Uterus (tissue), 4 donors: ENCODE data around the gene C2. TPM values are rescaled to one million over a fixed set of nuclear protein-coding genes. Genes with fewer than 3 reads are reported as not detected.
"Not testable (repeated sequence)": the region's sequence is repeated elsewhere in the genome, so short reads cannot be mapped to it uniquely, and the experiment has no call there.

Experiments
- DNase-seq, 2 donors: peaks; one replicate each; pipeline ENCODE4 v3.0.0-alpha.2; 2019 to 2020
- H3K27ac ChIP-seq, 2 donors: fragments of 200-600 bp; sonication (generic); 1 replicate in 1 of 2; 2 replicates in 1 of 2; pipeline ENCODE4 v1.5.1; 2016 to 2018
- H3K27me3 ChIP-seq, 2 donors: fragments of 200-600 bp; sonication (generic); one replicate each; pipeline ENCODE4 v1.5.1; 2018 to 2019; ENCODE audit warnings: control low read depth in 1 of 2
- H3K36me3 ChIP-seq, 2 donors: fragments of 200-600 bp; sonication (generic); one replicate each; pipeline ENCODE4 v1.5.1; 2019; ENCODE audit warnings: control low read depth in 1 of 2
- H3K4me1 ChIP-seq, 2 donors: fragments of 200-600 bp; sonication (generic); one replicate each; pipeline ENCODE4 v1.5.1; 2018 to 2019; ENCODE audit warnings: control low read depth in 1 of 2
- H3K4me3 ChIP-seq, 2 donors: fragments of 200-600 bp; sonication (generic); 1 replicate in 1 of 2; 2 replicates in 1 of 2; pipeline ENCODE4 v1.5.1; 2018 to 2019; ENCODE audit warnings: mild to moderate bottlenecking in 1 of 2
- H3K9me3 ChIP-seq, 2 donors: fragments of 200-600 bp; sonication (generic); one replicate each; pipeline ENCODE4 v1.5.1; 2019; ENCODE audit warnings: control low read depth in 1 of 2
- POLR2A ChIP-seq, 2 donors: fragments of 450-650 bp; IDR thresholded peaks; one replicate each; pipeline ENCODE4 v1.6.1; 2016; ENCODE audit warnings: antibody characterized with exemption in 2 of 2, mild to moderate bottlenecking in 1 of 2, moderate library complexity in 1 of 2
- intact Hi-C: fragments of 100-400 bp; cut with DNase I; formaldehyde crosslinking; loops from one replicate; pipeline ENCODE4 v1.15.1; 2023; ENCODE audit warnings: low total_unique reads
- total RNA-seq, 4 donors: library from RNA; depleted of rRNA in 3 of 4; stranded (reverse); fragments of >200 nt in 3 of 4; gene quantifications; one replicate each; pipeline versions ENCODE4 v1.1.0 to v1.2.4, GENCODE V29; 2014 to 2023
- TF ChIP-seq, protein P1 (sequence below), 4 experiments: fragments of 200-600 bp in 2 of 4; fragments of 450-650 bp in 2 of 4; sonication (generic) in 2 of 4; IDR thresholded peaks; one replicate each; pipeline ENCODE4 v1.5.1; 2016 to 2019; ENCODE audit warnings: antibody characterized with exemption in 4 of 4, mild to moderate bottlenecking in 2 of 4, moderate library complexity in 1 of 4
- donor health status: DM: yes; HTN: yes; CAD: no.

C2 gene
- total RNA-seq, 4 donors from 2014 or later: 4.1 to 24.8 (median 4.6) TPM

DNA sequence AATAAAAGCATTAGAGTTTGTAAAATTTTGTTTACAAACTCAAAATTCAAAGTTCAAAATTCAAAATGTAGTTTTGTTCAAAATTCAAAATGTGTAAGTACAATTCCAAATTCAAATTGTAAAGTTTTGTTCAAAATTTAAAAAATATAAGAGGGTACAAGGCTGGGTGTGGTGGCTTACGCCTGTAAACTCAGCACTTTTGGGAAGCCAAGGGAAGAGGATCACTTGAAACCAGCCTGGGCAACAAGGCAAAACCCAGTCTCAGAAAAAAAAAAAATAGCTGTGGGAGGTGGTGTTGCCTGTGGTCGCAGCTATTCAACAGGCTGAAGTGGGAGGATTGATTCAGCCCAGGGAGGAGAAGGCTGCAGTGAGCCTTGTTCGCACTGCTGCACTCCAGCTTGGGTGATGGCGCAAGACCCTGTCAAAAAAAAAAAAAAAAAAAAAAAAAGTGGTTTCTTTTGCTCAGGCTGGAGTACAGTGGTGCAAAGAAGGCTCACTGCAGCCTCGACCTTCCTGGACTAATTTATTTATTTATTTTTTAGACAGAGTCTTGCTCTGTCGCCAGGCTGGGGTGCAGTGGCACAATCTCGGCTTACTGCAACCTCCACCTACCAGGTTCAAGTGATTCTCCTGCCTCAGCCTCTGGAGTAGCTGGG lies 20.2 kb upstream of the C2 start:
- DNase-seq: peak; percentile 50 to 70
- TF ChIP-seq, protein P1, sequence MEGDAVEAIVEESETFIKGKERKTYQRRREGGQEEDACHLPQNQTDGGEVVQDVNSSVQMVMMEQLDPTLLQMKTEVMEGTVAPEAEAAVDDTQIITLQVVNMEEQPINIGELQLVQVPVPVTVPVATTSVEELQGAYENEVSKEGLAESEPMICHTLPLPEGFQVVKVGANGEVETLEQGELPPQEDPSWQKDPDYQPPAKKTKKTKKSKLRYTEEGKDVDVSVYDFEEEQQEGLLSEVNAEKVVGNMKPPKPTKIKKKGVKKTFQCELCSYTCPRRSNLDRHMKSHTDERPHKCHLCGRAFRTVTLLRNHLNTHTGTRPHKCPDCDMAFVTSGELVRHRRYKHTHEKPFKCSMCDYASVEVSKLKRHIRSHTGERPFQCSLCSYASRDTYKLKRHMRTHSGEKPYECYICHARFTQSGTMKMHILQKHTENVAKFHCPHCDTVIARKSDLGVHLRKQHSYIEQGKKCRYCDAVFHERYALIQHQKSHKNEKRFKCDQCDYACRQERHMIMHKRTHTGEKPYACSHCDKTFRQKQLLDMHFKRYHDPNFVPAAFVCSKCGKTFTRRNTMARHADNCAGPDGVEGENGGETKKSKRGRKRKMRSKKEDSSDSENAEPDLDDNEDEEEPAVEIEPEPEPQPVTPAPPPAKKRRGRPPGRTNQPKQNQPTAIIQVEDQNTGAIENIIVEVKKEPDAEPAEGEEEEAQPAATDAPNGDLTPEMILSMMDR (IDR thresholded peaks at IDR 0.05): no peak
- Histone ChIP-seq H3K36me3 (no peaks in the 10 kb centered on the region), H3K27ac (peak overlapping the region; percentile 91 to 96), H3K27me3 (no peaks in the 10 kb centered on the region), H3K4me3 (no peak overlapping the region), H3K9me3 (no peaks in the 10 kb centered on the region), H3K4me1 (peaks cover 0 to 8% of the 10 kb centered on the region in 2 donors)
- intact Hi-C loops: no loop called here

DNA sequence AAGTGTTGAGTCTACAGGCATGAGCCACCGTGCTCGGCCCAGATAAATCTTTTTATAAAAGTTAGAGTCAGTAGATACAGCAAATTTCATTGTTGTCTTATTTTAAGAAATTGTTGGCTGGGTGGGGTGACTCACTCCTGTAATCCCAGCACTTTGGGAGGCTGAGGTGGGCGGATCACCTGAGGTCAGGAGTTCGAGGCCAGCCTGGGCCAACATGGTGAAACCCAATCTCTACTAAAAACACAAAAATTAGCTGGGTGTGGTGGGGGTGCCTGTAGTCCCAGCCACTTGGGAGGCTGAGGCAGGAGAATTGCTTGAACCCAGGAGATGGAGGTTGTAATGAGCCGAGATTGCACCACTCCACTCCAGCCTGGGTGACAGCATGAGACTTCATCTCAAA lies 19.3 kb upstream of the C2 start:
- DNase-seq, H3K36me3 ChIP-seq, H3K9me3 ChIP-seq, H3K27me3 ChIP-seq, H3K4me3 ChIP-seq, intact Hi-C loops, H3K4me1 ChIP-seq: not testable (repeated sequence)
- H3K27ac ChIP-seq: peak overlapping the region; percentile 15 to 96

DNA sequence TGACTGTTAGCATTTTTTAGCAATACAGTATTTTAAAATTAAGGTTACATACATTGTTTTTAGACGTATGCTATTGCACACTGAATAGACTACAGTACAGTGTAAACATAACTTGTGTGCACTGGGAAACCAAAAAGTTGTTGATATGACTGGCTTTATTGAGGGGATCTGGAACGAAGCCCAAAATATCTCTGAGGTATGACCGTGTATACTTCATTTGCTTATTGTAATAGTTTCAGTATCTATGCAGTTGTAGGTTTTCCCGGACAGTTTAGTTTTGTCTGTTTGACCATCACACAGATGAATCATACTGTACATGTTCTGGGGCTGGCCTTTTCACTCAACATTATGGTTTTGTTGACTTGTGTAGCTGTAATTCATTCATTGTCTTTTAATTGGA lies 18.7 kb upstream of the C2 start:
- H3K4me1 ChIP-seq: no peaks in the 10 kb centered on the region
- H3K4me3 ChIP-seq: no peak overlapping the region
- H3K36me3 ChIP-seq: no peaks in the 10 kb centered on the region
- no peaks in the 10 kb centered on the region for H3K27me3 ChIP-seq
- intact Hi-C loops: no loop called here
- TF ChIP-seq POLR2A (IDR thresholded peaks at IDR 0.05): no peak
- TF ChIP-seq, protein P1 (IDR thresholded peaks at IDR 0.05): no peak
- H3K9me3 ChIP-seq: no peaks in the 10 kb centered on the region
- no peak for DNase-seq
- H3K27ac ChIP-seq: peak overlapping the region; percentile 29 to 96

DNA sequence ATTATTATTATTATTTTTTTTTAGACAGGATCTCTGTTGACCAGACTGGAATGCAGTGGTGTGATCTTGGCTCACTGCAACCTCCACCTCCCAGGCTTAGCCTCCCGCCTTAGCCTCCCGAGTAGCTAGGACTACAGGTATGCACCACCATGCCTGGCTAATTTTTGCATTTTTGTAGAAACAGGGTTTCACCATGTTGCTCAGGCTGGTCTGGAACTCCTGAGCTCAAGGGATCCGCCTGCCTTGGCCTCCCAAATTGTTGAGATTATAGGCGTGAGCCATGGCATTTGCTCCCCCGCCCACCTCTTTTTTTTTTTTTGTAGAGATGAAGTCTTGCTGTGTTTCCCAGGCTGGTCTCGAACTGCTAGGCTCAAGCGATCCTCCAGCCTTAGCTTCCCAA lies 18.2 kb upstream of the C2 start:
- DNase-seq, H3K36me3 ChIP-seq, H3K4me1 ChIP-seq, H3K9me3 ChIP-seq, H3K4me3 ChIP-seq, H3K27me3 ChIP-seq, intact Hi-C loops: not testable (repeated sequence)
- H3K27ac ChIP-seq: peak overlapping the region; percentile 29 to 88

DNA sequence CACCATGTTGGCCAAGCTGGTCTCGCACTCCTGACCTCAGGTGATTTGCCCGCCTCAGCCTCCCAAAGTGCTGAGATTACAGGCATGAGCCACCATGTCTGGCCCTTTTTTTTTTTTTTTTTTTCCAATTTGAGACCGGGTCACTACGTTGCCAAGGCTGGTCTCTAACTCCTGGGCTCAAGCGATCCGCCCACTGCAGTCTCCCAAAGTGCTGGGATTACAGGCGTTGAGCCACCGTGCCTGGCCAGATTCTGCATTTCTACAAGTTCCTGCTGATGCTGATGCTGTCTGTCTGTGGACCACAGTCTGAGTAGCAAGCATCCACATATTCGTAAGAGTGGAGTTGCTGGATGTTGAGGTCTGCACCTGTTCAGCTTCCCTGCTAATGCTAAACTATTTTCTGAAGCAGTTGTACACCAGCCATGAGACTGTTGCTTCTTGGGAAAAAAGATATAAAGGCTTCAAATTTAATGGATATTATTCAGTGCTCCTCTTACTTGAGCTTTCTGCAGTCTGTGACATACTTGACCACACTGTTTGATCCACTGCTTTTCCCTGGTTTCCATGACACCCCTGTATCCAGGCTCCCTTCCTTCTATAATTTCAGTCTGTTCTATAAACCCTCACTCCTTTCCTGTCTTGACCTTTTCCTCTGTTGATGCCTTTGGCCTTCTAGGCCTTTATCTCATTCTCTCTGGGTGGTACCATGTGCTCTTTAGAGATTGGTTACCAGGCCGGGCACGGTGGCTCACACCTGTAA lies 15.5 kb upstream of the C2 start:
- no peak for DNase-seq
- TF ChIP-seq, protein P1 (IDR thresholded peaks at IDR 0.05): no peak
- Histone ChIP-seq H3K9me3 (no peaks in the 10 kb centered on the region), H3K4me3 (no peak overlapping the region), H3K36me3 (no peaks in the 10 kb centered on the region), H3K27ac (peak overlapping the region; percentile 69 to 88), H3K4me1 (no peaks in the 10 kb centered on the region), H3K27me3 (no peaks in the 10 kb centered on the region)
- intact Hi-C loops: no loop called here

DNA sequence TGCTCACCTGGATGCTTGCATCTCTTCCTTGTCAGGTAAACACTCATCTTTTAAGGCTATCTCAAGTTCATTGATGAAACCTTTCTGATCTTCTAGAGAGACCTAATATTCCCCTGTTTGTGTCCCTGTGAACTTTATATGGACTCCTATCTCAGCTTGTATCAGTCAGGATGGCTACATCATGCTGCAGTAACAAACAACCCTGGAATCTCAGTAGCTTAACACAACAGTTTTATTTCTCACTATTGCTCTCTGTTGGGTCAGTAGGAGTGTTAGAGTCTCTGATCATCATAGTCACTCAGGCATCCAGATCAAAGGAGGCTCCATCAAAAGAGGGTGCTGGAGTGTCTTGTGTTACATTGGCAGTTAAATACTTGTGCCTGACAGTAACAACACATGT lies 12.2 kb upstream of the C2 start:
- Histone ChIP-seq H3K9me3 (no peaks in the 10 kb centered on the region), H3K27me3 (no peaks in the 10 kb centered on the region), H3K4me1 (no peaks in the 10 kb centered on the region), H3K27ac (no peak overlapping the region), H3K4me3 (no peak overlapping the region), H3K36me3 (no peaks in the 10 kb centered on the region)
- no peak for TF ChIP-seq POLR2A (IDR thresholded peaks at IDR 0.05)
- TF ChIP-seq, protein P1 (IDR thresholded peaks at IDR 0.05): no peak
- intact Hi-C loops: no loop called here
- DNase-seq: no peak
